A549 treated with CpdA at 1 μM for 4 hours (cell line): Measurements from ENCODE around the gene FSD1. TPM values are rescaled to one million over a fixed set of nuclear protein-coding genes. Genes with fewer than 3 reads are reported as not detected.

Experiments used
- total RNA-seq: library from RNA; stranded (reverse); fragments of 200-300 nt; extraction: Qiagen RNA extraction; gene quantifications from 5 replicates; pipeline ENCODE4 v1.2.3, GENCODE V29; 2022; ENCODE audit warnings: low read depth

The FSD1 gene
- 6.7 to 8.9 TPM (median 7.8 TPM) in 5 replicates for total RNA-seq

DNA sequence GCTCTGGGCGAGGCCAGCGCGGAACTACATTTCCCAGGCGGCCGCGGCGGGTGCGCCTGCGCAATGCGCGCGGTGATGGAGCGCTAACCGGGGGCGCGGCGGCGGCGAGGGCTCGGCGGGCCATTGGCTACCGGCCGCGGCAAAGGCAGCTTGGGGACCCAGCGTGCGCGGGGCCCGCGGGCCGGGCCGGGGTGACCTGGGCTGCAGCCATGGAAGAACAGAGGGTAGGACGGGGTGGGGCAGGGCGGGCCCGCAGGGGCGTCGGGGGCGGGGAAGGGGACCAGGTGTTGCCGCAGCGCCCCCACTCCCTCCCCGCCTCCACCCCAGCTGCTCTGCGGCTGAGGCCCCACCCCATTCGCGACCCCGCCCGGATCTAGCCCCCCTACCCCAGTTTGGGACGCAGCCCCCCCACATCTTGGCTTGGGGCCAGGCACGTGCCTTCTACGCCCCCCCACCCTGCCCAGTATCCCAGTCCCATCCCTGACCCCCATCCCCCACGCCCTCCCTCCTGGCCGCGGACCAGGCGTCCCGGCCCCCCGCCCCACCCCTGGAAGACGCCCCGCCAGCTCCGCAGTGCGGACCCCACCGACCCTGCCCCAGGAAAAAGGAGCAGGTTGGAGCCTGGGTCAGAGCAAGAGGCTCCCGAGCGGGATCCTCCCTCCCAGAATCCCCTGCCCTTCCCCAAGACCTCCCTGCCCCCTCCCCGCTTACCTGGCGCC, at the start of gene FSD1:
TSS of gene FSD1 (plus strand) at position 61 of the 719 bp plus-strand sequence. CDS start at position 210, 149 bp downstream.

DNA sequence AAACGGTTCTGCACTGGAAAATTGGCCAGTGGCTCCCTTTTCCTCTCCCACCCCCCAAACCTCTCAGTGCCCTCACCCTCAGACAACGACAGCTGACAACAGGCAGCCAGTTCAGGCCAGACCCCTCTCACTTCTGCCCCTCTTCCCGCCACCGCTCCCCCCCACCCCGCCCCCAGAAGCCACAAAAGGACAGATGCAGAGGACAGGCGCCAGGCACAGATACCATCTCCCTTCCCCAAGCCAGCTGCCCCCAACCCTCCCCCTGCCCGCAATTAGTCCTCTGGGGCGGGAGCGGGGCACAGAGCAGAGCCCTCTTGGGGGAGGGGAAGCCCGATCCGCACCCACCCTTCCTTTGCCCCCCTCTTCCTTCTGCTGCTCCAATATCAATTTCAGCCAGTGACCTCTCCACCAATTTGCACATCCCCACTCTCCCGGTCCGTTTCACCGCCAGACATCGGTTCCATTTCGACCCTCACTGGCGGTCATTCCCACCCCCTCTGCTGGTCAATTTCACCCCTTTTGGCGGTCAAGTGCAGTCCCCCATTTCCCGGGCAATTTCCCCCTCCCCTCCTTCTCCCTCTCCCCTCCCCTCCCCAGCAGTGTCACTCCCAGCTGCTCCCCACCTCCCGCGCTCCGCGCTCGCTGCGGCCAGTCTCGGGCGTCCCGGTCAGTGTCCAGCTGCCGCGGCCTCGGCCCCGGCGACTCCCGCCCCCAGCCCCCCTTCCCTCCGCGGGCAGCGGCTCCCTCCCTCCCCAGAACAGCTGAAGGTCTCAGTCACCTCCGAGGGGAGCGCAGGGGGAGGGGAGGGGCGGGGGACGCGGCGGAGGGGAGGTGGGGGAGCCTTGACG, 25.8 kb upstream of the FSD1 start, which contains the start of gene SHD:
TSS of gene SHD (plus strand) at position 848 of the 848 bp plus-strand sequence. CDS start 798 bp downstream, outside the sequence.

DNA sequence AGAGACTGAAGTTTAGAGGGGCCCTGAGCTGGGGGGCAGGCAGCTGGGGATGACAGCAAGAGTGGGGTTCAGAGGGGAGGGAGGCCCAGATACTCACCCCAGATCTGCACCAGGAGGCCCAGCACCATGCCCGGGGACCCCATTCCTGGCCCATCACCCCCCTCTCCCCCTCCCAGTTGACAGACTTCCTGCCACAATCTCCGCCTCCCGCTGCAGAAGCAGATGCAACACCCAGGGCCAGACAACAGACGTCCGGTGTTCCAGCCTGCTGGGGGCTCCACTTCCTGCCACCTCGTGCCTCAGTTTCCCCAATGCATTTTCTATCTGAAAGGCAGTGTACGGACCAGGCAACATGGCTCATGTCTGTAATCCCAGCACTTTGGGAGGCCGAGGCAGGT, 2.2 kb upstream of the FSD1 start, which contains the start of gene TMIGD2:
TSS of gene TMIGD2 (minus strand) at position 147 of the 398 bp plus-strand sequence. CDS start at position 143, 4 bp downstream.

DNA sequence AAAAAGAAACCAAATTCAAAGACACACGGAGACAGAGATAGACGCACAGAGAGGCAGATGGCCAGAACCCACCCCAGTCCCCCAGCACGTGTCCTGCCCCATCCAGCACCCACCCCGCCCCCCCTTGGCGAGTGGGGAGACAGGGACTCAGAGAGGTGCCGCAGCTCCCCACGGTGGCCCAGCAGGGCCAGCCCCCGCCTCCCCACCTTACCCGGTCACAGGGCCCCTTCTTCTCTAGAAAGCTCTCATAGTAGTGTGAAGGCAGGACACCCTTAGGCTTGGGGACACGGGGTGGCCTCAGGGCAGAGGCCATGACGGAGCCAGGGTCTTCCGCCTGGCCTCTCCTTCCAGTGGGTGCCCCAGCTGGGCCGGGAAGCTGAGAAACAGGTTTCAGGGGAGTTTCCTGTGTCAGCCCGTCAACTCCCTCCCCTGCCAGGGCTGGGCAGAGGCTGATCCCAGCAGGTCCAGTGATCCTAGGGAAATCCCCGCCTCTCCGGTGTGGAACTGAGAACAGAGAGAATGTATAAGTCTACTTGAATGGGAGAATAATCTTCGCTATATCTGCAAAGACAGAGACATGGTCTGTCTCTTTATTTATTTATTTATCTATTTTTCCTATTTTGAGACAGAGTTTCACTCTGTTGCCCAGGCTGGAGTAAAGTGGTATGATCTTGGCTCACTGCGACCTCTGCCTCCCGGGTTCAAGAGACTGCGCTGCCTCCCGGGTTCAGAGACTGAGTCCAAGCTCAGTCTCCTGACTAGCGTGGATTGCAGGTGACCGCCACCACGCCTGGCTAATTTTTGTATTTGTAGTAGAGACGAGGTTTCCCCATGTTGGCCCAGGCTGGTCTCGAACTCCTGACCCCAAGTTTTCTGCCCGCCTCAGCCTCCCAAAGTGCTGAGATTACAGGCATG, 34.3 kb downstream of the FSD1 start, which contains the start of gene STAP2:
TSS of gene STAP2 (minus strand) at position 387 of the 915 bp plus-strand sequence. CDS start at position 313, 74 bp downstream.

DNA sequence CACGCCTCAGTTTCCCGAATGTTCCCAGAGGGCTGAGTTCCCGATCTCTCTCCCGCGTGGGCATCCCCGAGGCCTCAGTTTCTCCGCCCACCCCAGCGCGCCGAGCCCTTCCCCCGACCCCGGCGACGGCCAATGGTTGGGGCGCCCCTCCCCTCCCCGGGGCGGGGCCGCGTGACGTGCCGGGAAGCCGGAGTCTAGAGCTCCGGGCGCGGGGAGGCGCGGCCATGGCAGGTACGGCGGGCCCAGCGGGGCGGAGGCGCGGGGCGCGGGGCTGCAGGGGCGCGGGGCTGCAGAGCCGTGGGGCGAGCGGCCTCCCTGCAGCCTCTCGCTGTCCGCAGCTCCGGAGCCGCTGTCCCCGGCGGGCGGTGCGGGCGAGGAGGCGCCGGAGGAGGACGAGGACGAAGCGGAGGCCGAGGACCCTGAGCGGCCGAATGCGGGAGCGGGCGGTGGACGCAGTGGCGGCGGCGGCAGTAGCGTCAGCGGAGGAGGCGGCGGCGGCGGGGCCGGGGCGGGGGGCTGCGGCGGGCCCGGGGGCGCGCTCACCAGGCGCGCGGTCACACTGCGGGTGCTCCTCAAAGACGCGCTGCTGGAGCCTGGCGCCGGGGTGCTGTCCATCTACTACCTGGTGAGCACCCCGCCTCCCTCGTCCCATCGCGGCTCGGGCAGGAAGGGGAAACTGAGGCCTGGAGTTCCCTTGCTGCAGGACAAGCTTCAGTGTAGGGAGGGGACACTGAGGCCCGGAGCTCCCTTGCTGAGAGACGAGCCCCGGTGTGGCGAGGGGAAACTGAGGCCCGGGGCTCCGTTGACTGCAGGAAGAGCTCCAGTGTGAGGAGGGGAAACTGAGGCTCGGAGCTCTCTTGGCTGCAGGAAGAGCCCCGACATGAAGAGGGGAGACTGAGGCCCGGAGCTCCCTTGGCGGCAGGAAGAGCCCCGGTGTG, 39.2 kb downstream of the FSD1 start, which contains the start of gene MPND:
TSS of gene MPND (plus strand) at position 193 of the 938 bp plus-strand sequence. CDS start at position 225, 32 bp downstream.

Other genes with a start within 250 kb of the FSD1 start
- 12.3 to 20.4 TPM (median 17.9 TPM) in 5 replicates for gene ZBTB7A, start 237.7 kb upstream of the FSD1 start, total RNA-seq
- 96.7 to 143 TPM (median 135 TPM) in 5 replicates for gene MAP2K2, start 180.5 kb upstream of the FSD1 start, total RNA-seq
- gene CREB3L3, start 151.0 kb upstream of the FSD1 start, total RNA-seq, result 0.03 to 0.15 TPM (median 0.09 TPM) in 3 of 5 replicates, not detected in the others
- gene SIRT6, start 122.0 kb upstream of the FSD1 start, total RNA-seq, result 22.0 to 32.6 TPM (median 31.3 TPM) in 5 replicates
- 0.12 to 0.28 TPM (median 0.21 TPM) in 5 replicates for gene ANKRD24, start 121.9 kb upstream of the FSD1 start, total RNA-seq
- gene EBI3, start 75.1 kb upstream of the FSD1 start, total RNA-seq, result 2.8 to 3.5 TPM (median 3.2 TPM) in 5 replicates
- gene YJU2, start 57.5 kb upstream of the FSD1 start, total RNA-seq, result 19.6 to 22.8 TPM (median 20.2 TPM) in 5 replicates
- 0.07 to 0.29 TPM (median 0.08 TPM) in 3 of 5 replicates, not detected in the others for gene SHD, start 25.3 kb upstream of the FSD1 start, total RNA-seq
- not detected in 5 replicates for gene TMIGD2, start 2.2 kb upstream of the FSD1 start, total RNA-seq
- gene STAP2, start 34.2 kb downstream of the FSD1 start, total RNA-seq, result 0.22 TPM in 1 of 5 replicates, not detected in the others
- 4.7 to 12.2 TPM (median 11.2 TPM) in 5 replicates for gene MPND, start 39.0 kb downstream of the FSD1 start, total RNA-seq
- 43.7 to 62.9 TPM (median 61.9 TPM) in 5 replicates for gene SH3GL1, start 95.9 kb downstream of the FSD1 start, total RNA-seq
- gene CHAF1A, start 98.0 kb downstream of the FSD1 start, total RNA-seq, result 22.5 to 24.9 TPM (median 23.7 TPM) in 5 replicates
- gene UBXN6, start 153.2 kb downstream of the FSD1 start, total RNA-seq, result 37.5 to 60.4 TPM (median 59.6 TPM) in 5 replicates
- gene HDGFL2, start 167.7 kb downstream of the FSD1 start, total RNA-seq, result 24.9 to 32.0 TPM (median 28.7 TPM) in 5 replicates
- 0.20 to 0.27 TPM (median 0.21 TPM) in 5 replicates for gene PLIN4, start 213.9 kb downstream of the FSD1 start, total RNA-seq
- gene PLIN5, start 230.6 kb downstream of the FSD1 start, total RNA-seq, result 0.06 to 0.25 TPM (median 0.17 TPM) in 4 of 5 replicates, not detected in the other
- gene LRG1, start 235.4 kb downstream of the FSD1 start, total RNA-seq, result 0.09 to 0.28 TPM (median 0.13 TPM) in 4 of 5 replicates, not detected in the other